HG03039 (cell line): ENCODE data around the gene PTGDR.

ENCODE experiments used
- ATAC-seq: cut with Tn5 transposase; IDR thresholded peaks from one replicate; pipeline ENCODE4 v1.9.1; 2021; ENCODE audit warnings: mild to moderate bottlenecking, moderate library complexity; ENCODE audit not compliant: unreplicated experiment

The PTGDR gene, protein sequence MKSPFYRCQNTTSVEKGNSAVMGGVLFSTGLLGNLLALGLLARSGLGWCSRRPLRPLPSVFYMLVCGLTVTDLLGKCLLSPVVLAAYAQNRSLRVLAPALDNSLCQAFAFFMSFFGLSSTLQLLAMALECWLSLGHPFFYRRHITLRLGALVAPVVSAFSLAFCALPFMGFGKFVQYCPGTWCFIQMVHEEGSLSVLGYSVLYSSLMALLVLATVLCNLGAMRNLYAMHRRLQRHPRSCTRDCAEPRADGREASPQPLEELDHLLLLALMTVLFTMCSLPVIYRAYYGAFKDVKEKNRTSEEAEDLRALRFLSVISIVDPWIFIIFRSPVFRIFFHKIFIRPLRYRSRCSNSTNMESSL

DNA sequence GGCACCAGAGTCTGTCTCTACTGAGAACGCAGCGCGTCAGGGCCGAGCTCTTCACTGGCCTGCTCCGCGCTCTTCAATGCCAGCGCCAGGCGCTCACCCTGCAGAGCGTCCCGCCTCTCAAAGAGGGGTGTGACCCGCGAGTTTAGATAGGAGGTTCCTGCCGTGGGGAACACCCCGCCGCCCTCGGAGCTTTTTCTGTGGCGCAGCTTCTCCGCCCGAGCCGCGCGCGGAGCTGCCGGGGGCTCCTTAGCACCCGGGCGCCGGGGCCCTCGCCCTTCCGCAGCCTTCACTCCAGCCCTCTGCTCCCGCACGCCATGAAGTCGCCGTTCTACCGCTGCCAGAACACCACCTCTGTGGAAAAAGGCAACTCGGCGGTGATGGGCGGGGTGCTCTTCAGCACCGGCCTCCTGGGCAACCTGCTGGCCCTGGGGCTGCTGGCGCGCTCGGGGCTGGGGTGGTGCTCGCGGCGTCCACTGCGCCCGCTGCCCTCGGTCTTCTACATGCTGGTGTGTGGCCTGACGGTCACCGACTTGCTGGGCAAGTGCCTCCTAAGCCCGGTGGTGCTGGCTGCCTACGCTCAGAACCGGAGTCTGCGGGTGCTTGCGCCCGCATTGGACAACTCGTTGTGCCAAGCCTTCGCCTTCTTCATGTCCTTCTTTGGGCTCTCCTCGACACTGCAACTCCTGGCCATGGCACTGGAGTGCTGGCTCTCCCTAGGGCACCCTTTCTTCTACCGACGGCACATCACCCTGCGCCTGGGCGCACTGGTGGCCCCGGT lies at the start of gene PTGDR:
Gene PTGDR, plus strand, starts transcription at position 198 of the 778 bp plus-strand sequence. Its CDS starts 117 bp downstream, at position 315.
- no peak for ATAC-seq

DNA sequence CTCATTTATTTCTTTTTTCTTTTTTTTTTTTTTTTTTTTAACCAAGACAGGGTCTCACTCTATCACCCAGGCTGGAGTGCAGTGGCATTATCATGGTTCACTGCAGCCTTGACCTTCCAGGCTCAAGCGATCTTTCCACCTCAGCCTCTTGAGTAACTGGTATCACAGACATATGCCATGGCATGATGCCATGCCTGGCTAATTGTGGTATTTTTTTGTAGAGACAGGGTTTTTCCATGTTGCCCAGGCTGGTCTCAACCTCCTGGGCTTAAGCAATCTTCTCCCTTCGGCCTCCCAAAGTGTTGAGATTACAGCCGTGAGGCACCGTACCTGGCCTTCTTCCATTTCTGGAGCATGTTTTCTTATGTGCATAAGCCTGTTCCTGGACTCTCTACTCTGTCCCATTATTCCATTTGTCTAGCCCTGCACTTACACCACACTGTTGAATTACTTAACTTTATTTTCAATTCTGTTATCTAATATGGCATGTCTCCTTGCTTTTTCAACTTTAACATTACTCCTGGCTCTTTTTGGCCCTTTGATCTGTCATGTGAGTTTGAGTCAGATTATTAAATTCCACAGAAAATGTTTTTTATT lies 47.9 kb upstream of the PTGDR start:
- ATAC-seq = no peak

DNA sequence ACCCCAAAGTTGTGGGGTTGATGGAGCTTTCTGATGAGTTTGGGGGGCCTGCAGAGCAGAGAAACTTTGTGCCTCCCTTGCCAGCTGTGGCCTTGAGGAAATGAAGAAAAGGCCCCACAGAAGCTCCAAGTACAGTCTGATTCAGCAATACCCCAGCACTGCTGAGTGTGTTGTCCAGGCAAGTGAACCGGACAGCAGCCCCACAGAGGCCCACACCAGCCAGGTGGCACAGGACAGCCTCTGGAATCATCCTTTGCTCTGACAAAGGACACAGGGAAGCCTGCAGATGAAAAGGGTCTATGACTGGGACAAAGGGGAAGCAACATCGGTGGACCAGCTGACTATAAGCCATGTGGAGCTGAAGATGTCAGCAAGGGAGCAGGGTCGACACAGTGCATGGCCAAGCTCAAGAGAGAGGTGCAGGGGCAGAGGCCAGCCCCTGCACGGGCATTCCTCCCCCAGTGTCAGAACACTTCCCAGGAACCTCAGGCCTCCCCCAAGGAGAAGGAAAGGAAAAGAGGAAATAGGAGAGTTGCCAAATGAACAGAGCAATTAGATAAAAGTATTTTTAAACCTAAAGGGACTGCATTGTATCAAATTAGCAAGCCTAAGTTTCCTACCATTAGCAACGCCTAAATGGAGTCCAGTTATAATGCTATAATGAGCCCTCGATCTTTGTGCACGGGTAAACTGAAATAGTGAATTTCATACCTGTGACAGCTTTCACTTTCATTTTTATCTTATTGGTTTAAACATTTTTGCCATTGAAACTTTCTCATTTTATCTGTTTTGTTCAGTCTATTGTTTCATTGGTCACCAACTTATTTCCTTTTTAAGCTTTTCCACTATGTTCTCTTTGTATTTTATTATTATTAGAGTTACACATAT lies 46.3 kb upstream of the PTGDR start:
- ATAC-seq = no peak

DNA sequence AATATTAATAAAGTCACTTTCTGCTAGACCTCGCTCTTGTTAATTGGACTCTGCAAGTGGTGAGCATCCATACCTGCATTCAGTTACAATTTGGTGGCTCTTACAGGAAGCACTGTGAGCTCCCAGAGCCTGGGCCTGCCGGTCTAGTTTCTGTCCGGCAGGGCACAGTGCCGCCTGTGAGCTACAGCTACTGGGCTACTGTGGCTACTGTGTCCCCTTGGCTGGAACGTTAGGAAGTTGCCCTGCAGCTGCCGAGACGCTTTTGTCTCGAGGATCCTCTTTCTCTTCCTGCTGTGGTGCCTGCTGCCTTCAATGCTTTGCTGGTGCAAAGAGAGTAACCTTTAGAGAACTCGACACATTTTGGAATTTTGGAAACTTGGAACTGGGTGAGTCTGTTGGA lies 44.6 kb upstream of the PTGDR start:
- ATAC-seq = no peak

DNA sequence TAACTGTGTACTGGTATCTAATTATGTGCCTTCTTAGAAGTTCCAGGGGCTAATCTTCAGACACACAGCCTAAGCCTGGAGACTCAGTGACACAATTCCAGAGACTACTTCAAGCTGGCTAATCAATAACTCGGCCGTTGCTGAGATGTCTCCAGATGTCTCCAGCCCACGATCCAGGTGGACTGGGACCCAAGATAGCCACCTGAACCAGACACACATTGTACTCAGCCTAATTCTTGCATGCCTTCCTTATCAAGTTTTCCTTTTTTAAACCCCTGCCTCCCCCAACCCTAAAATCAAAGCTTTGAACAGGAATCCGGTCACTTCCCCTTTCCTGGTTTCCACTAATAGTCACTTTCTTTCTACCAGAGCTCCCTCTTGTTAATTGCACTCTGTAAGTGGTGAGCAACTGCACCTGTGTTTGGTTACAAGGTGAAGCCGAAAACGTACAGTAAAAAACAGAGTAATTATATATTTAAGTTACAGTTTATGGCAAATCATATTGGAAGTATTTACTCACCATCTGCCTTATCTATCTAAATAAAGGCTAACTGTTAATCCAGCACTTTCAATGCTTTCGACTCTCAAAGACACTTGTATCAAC lies 39.8 kb upstream of the PTGDR start:
- ATAC-seq = no peak

DNA sequence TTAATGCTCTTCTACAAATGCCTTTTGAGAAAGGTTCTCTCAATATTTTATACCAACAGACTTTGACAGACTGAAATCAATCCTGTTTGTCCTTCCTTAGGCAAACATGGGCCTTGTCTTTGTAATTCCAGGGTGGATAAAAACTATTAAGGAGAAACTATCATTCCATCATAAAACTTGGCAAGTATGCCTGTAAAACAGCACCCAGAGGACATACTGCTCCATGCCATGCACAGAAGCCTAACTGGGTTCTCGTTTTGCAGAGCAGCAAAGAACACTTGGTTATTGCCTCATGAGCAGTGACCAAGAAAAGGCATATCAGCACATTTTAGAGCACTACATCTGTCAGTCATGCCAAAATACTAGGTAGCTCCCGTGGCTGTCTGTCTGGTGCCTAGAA lies 33.8 kb upstream of the PTGDR start:
- no peak for ATAC-seq

DNA sequence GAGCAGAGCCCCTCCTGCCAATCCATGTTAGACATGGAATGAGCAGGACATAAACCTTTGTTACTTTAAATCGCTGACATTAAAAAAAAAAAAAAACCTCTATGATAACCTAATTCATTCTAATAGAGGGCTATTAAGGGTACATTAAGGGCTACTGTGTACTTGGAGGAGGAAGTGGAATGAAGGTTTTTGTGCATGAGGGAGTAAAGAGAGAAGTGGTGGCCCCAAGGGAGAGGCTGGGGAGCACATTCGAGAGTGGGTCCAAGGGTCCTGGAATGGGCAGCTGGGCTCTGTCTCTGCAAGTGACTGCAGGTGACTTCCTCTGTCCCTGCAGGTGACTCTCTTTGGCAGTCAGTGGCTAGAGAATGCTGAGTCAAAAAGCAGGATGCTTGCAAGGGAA lies 32.1 kb upstream of the PTGDR start:
- no peak for ATAC-seq

DNA sequence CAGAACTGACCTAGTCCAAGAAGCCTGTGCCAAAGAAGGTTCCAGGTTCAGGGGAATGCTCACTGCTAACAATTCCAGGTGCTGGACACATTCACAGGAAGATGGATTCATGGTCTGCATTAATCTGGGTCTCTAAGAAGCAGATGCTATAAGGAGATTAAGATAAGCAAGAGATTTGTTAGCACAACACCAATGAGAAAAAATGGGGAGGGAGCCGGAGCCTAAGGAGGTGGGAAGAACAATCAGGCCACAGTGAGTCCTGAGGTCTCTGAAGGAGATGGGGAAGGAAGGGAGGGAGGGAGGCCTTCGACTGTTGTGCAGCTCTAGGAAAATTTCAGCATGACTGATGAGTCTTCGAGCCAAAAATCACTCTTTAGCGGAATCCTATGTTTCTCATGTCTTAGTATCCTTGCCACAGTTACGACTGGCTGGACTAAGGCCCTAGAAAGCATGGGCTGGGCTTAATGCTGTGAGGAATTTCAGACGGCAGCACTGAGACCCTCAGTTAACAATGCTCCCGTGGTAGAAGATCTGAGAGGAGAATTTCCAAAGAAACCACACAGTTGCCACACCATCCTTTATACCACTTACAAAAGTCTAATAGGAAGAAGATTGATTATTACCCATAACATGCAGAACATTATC lies 31.5 kb upstream of the PTGDR start:
- ATAC-seq = no peak

DNA sequence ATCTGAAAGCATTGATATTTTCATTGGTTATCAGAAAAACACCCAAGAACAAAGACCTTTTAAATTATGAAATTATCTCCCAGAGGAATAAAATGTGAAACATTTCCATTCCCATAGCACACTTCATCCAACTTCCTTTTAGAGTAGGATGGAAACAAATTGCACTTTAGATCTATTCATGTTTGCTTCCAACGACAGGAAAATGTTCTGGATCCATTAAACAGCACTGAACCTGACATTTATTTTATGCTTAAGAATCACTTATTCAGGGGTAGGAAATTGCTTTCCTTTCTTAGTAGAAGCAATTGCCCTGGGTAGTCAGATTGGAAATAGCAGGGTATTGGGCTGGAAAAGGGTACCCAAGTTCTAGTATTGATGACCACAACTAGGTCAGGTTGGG lies 28.8 kb upstream of the PTGDR start:
- no peak for ATAC-seq

DNA sequence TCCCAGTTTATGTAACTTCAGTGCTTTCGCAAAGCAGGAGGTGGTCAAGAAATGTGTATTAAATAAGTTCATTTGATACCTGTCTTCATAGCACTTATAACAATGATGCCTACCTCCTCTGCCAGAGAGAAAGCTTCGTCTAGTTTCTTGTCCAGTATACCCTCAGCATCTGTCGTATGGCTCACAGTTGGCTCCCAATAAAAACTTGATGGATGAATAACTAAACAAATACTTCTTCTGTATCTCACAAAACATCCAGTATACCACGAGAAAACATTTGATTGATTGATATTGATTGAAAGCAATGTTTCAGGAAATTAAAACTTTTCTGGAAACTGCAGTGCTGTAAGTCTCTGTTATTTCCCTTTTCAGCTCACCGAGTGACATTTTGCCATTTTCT lies 26.9 kb upstream of the PTGDR start:
- no peak for ATAC-seq

DNA sequence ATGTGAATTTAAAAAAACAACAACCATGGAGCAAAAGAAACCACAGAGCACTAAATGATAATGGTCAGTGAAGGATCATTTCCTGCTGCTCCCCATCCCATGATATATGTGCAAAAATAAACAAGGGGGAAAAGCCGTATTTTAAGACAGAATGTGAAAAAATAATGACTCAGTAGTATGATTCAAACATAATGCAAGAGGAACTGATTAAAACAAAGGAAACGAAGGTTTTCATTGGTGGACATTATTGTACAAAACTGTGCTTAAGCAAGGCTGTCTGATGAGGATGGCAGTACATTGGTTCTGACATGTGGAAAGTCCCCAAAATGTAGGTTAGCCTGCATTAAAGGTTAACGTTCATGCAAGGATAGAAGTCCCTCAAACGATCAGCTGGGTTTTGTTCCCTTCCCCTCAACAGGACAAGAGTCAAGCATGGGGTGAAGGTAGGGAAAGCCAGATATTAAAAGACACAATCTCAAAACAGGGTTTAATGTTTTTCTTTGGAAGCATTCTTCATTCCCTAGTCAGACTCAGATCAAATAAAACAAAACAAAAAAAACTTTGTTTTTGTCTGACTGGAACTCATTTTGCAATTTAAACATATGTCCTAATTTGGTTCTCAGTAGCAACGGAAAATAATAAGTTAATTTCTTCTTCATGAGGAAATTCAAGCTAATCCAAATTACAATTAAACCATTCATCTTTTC lies 26.3 kb upstream of the PTGDR start:
- ATAC-seq = no peak

DNA sequence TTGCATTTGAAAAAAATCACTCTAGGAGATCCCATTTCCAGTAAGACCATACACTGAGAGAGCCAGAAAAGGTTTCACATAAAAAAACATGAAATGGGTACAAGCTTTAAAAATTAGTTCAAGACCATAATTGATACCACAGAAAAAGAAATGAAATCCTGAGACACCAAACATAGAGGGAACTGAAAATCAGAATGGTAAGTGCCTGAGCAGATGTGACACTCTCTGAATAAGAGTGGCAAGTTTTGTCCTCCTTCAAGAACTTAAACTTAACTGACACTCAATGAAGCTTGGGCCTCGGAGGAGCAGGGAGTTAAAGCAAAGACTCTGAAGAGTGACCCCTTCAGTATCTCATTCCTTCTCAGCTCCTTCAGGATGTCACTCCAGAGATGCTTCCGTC lies 23.2 kb upstream of the PTGDR start:
- ATAC-seq = peak; percentile 64

DNA sequence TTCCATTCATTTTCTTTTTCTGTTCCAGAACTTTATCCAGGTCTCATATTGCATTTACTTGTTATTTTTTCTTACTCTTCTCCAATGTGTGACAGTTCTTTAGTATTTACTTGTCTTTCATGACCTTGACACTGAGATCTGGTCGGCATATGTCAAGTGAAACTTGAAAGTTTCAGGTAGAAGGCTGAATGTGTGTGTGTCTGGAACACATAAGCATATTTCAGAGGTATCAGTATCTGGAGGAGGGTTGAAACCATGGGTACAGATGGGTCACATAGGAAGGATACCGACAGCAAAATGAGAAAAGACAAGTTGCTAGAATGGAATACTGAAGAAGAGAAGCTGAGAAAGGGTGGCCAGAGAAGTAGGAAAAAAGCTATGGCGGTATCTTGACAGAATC lies 22.5 kb upstream of the PTGDR start:
- ATAC-seq = peak; percentile 62

DNA sequence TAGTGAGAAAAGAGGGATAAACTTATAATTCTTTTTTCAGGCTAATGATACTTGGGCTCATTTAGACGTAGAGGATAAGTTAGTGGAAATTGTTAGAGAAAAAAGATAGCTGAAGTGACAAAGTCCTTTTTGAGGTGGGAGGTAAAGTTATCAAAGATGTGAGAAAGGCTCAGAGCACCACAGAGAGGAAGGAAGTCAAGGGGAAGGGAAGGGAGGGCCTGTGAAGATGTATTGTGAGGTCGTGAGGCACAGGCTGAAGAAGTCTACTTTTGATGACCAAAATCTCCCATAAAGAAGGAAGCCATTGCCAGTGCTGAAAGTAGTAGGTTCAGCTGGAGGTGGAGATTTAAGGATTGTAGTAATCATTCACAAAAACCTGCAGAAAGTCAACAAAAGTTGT lies 19.4 kb upstream of the PTGDR start:
- no peak for ATAC-seq

DNA sequence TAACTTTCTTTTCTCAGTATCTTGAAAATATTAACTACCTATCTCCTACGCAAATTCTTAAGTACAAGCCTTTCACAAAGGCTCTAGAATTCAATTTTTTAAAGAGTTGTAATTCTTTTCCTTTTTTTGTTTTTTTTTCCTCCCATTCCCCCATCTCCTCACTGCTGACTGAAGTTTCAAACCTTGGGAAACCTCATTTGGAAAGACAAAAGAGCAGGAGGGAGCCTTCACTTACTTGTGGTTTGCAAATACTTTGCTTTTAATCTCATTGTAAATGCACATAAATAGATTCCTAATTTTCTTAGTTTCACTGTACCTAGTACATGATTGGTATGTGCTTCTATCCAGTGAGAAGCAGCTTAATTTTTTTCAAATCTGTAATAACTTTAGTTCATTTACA lies 15.8 kb upstream of the PTGDR start:
- ATAC-seq = no peak

DNA sequence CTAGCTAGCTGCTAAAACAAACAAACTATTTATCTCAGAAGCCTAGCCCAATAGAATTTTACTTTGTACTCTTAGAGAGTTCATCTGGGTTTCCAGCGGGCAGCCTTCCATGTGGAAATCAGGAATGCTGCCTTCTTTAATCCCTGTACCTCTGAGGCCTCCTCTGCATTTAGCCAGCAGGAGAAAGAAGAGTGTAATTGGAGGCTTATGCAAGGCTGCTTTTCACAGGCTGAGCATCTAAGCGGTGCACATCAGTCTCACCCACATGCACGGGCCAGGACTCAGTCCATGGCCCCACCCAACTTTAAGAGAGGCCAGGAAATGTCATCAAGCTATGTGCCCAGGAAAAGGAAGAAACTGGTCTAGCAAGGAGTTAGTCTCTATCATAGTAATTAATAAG lies 14.0 kb upstream of the PTGDR start:
- ATAC-seq = no peak

DNA sequence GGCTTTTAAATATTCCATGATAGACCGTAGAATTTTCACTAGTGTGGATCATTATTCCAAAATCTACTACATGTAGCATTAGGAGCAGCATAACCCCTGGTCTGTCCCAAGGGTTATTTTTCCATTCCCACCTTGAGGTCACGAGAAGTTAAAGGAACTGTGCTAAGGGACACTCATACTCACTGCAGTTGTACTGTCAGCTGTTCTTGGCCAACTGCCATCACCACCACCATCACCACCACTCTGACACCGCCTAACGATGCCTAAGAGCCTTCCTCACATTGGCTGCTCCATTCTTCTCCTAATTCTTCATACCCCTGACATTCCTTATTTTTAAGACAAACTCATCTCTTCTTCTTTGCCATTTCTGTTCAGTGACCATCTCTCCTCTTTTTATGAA lies 13.4 kb upstream of the PTGDR start:
- ATAC-seq = no peak

DNA sequence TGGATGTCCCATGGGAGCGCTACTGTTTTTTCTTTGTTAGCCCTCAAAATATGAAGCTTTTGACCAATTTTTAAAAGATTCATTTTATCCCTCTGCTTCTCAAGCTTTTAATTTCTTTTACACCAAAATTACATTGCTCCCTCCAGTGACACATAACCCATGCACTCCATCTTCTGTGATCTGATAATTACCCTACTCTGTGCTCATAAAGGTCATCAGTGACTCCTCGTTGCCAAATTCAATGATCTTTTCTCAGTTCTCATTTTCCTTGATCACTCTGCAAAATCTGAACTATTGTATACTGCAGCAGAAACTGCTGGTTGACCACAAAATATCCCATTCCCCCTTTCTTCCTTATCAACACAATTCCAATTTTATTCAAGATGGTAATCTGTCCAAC lies 8.7 kb upstream of the PTGDR start:
- ATAC-seq = no peak

DNA sequence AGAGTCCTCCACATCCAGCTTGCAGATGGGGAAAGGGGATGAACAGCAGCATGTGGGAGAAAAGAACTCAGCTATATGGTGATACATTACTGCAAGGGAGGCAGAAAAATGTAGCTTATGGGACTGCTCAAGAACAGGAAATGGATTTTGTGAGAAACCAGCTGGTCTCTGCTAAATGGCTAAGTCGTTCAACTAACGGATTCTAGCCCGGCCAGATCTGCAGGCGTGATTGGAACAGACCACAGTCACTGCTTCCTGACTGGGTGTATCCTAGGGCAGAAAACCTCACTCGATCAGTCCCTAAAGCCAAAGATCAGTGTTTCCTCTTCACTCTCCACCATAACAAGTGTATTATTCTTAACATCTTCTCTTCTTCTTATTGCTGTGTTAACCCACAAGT lies 8.1 kb upstream of the PTGDR start:
- ATAC-seq = no peak

DNA sequence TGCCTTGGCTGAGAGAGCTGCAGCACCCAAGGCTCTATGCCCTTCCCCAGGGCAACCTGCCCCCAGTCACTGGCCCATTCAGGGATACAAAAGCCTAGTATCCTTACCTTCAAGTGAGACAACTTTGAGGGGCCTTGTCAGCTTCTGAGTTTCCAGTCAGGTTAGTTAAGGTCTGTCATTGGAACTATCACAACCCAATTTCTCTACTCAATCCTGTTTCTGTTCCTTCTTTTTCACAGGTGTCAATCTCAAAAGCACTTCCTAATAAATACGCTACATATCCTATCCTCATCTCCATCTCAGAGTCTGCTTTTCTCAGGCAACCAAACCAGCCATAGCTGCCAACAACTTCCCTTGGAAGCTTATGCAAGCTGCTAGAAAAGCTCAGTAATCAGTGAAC lies 4.9 kb upstream of the PTGDR start:
- ATAC-seq = no peak
